ENCODE data around the gene CDK6. TPM values are rescaled to one million over a fixed set of nuclear protein-coding genes. Genes with fewer than 3 reads are reported as not detected.

Gene CDK6
- total and polyA plus RNA-seq, 9 of the 15 experiments (the other 6 are each of a cell fraction or from before 2014, with no cell fraction given), result 7.6 to 109 (median 44.4) TPM

GRCh38 chr7:92754919-92755581, 81.3 kb downstream of the CDK6 start (continued):
- TF ChIP-seq, protein P1, sequence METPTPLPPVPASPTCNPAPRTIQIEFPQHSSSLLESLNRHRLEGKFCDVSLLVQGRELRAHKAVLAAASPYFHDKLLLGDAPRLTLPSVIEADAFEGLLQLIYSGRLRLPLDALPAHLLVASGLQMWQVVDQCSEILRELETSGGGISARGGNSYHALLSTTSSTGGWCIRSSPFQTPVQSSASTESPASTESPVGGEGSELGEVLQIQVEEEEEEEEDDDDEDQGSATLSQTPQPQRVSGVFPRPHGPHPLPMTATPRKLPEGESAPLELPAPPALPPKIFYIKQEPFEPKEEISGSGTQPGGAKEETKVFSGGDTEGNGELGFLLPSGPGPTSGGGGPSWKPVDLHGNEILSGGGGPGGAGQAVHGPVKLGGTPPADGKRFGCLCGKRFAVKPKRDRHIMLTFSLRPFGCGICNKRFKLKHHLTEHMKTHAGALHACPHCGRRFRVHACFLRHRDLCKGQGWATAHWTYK (CRISPR knock-in tag; IDR thresholded peaks at IDR 0.05), result no peak
- no peak for TF ChIP-seq BMI1 (IDR thresholded peaks at IDR 0.05; ENCODE audit: low read length)
- TF ChIP-seq TRIM25 (IDR thresholded peaks at IDR 0.05; ENCODE audit: borderline replicate concordance), result no peak
- TF ChIP-seq ZNF609 (CRISPR knock-in tag; IDR thresholded peaks at IDR 0.05; ENCODE audit: borderline replicate concordance), result no peak
- no peak for TF ChIP-seq HCFC1 (IDR thresholded peaks at IDR 0.05; ENCODE audit: low read depth, low read length)
- TF ChIP-seq, protein P2, sequence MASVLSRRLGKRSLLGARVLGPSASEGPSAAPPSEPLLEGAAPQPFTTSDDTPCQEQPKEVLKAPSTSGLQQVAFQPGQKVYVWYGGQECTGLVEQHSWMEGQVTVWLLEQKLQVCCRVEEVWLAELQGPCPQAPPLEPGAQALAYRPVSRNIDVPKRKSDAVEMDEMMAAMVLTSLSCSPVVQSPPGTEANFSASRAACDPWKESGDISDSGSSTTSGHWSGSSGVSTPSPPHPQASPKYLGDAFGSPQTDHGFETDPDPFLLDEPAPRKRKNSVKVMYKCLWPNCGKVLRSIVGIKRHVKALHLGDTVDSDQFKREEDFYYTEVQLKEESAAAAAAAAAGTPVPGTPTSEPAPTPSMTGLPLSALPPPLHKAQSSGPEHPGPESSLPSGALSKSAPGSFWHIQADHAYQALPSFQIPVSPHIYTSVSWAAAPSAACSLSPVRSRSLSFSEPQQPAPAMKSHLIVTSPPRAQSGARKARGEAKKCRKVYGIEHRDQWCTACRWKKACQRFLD (CRISPR knock-in tag; IDR thresholded peaks at IDR 0.05), result no peak
- TF ChIP-seq MTA3 (IDR thresholded peaks at IDR 0.05; ENCODE audit: borderline replicate concordance), result no peak
- TF ChIP-seq, protein P3, sequence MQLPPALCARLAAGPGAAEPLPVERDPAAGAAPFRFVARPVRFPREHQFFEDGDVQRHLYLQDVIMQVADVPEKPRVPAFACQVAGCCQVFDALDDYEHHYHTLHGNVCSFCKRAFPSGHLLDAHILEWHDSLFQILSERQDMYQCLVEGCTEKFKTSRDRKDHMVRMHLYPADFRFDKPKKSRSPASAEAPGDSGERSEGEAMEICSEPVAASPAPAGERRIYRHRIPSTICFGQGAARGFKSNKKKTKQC (CRISPR knock-in tag; IDR thresholded peaks at IDR 0.05), result no peak
- no peak for TF ChIP-seq KDM2B (CRISPR knock-in tag; IDR thresholded peaks at IDR 0.05)
- TF ChIP-seq CREB1 (IDR thresholded peaks at IDR 0.05), result peak; percentile 29; the same call in 1 of the 2 replicates
- no peak for TF ChIP-seq CREB1 (CRISPR knock-in tag; IDR thresholded peaks at IDR 0.05)
- TF ChIP-seq RBM22 (IDR thresholded peaks at IDR 0.05; ENCODE audit: low read depth, low read length, poor library complexity, severe bottlenecking), result no peak
- no peak for TF ChIP-seq ZKSCAN8 (CRISPR knock-in tag; IDR thresholded peaks at IDR 0.05)
- no peak for TF ChIP-seq MYBL2 (IDR thresholded peaks at IDR 0.05; ENCODE audit: low read depth)
- TF ChIP-seq MYBL2 (CRISPR knock-in tag; IDR thresholded peaks at IDR 0.05; ENCODE audit: borderline replicate concordance), result no peak
- TF ChIP-seq ZNF24 (IDR thresholded peaks at IDR 0.05), result no peak
- no peak for TF ChIP-seq ILK (tag; IDR thresholded peaks at IDR 0.05; ENCODE audit: borderline replicate concordance, low read depth)
- no peak for TF ChIP-seq ZNF696 (CRISPR knock-in tag; conservative IDR thresholded peaks at IDR 0.05)
- TF ChIP-seq NCOA2 (IDR thresholded peaks at IDR 0.05; ENCODE audit: partially characterized antibody in 2 of 2), result no peak

All from K562 (cell line).